Heart right ventricle (tissue), 16 donors: ENCODE measurements around the gene CDH18. TPM values are rescaled to one million over a fixed set of nuclear protein-coding genes. Genes with fewer than 3 reads are reported as not detected.

Experiments
- ATAC-seq, 8 donors: fragments of 200-7000 bp; cut with Tn5 transposase; one replicate each; pipeline ENCODE4 v1.9.1; 2020; ENCODE audit warnings: mild to moderate bottlenecking in 8 of 8, moderate library complexity in 8 of 8, moderate number of reproducible peaks in 1 of 8
- DNase-seq, 2 donors: peaks; one replicate each; pipeline ENCODE4 v3.0.0-alpha.2; 2020
- H3K27ac ChIP-seq, 10 donors: fragments of 200-600 bp; sonication (generic) in 2 of 10; one replicate each; pipeline versions ENCODE4 v1.5.0 to v1.8.0; 2020 to 2022; ENCODE audit warnings: mild to moderate bottlenecking in 3 of 10
- H3K27me3 ChIP-seq, 7 donors: fragments of 200-600 bp; one replicate each; pipeline ENCODE4 v1.8.0; 2021 to 2022; ENCODE audit warnings: mild to moderate bottlenecking in 2 of 7
- H3K36me3 ChIP-seq, 9 donors: fragments of 200-600 bp; sonication (generic) in 1 of 9; one replicate each; pipeline versions ENCODE4 v1.5.0 to v1.8.0; 2020 to 2022; ENCODE audit warnings: mild to moderate bottlenecking in 2 of 9
- H3K4me1 ChIP-seq, 9 donors: fragments of 200-600 bp; sonication (generic) in 1 of 9; one replicate each; pipeline versions ENCODE4 v1.5.0 to v1.8.0; 2020 to 2022; ENCODE audit warnings: mild to moderate bottlenecking in 4 of 9
- H3K4me3 ChIP-seq, 10 donors: fragments of 200-600 bp; sonication (generic) in 2 of 10; one replicate each; pipeline versions ENCODE4 v1.5.0 to v1.8.0; 2020 to 2022; ENCODE audit warnings: mild to moderate bottlenecking in 7 of 10, moderate library complexity in 2 of 10
- H3K9me3 ChIP-seq, 11 donors: fragments of 200-600 bp in 10 of 11; sonication (generic) in 2 of 11; one replicate each; pipeline versions ENCODE4 v1.5.0 to v1.8.0; 2013 to 2022; ENCODE audit warnings: mild to moderate bottlenecking in 2 of 11, control low read depth in 1 of 11, moderate library complexity in 1 of 11
- CTCF ChIP-seq, 9 donors: fragments of 200-600 bp; sonication (generic) in 2 of 9; IDR thresholded peaks; one replicate each; pipeline versions ENCODE4 v1.5.0 to v1.8.0; 2021 to 2022; ENCODE audit warnings: antibody characterized with exemption in 9 of 9, mild to moderate bottlenecking in 5 of 9, moderate library complexity in 1 of 9
- WGBS, 2 donors: extraction: QIAGEN DNeasy Blood & Tissue Kit; methylation state at CpG; one replicate each; pipeline ENCODE4 v1.1.7; 2013; ENCODE audit warnings: inconsistent platforms in 1 of 2; 5-methylcytosine and 5-hydroxymethylcytosine counted together
- intact Hi-C, 10 donors: fragments of 100-400 bp; cut with DNase I; formaldehyde crosslinking; loops; one replicate each; pipeline versions ENCODE4 v1.11.1 to v1.14.2; 2022
- polyA plus RNA-seq, 2 donors: library from polyadenylated mRNA; stranded (reverse); fragments of 200-250 nt; gene quantifications; one replicate each; pipeline ENCODE4 v1.2.3, GENCODE V29; 2013
- total RNA-seq, 10 donors: library from RNA; stranded (reverse); fragmentation: NEBNext Ultra II Directional in 3 of 10; extraction: Animal tissue kit (Norgen Biotek cat#: 25700) in 3 of 10; gene quantifications; one replicate each; pipeline versions ENCODE4 v1.2.1 to v1.2.4, GENCODE V29; 2021 to 2023
- donor health status: Arrhythmogenic right ventricular cardiomyopathy.
- donor health status: ischemic (EF 13 %, LVEDD 7.1; RV severe dilation, severe dysfunction).
- donor health status: healthy with polysubstance abuse.
- donor health status: DM: no; HTN: yes; CAD: no.
- donor health status: DM: no; HTN: no; CAD: no.
- donor health status: ischemic (EF 25% LVEDD 6.9; RV normal size, moderate dysfunction).
- donor health status: ischemic (EF 25% LVEDD 5.7; RV mildly dilated, moderate dysfunction).
- donor health status: healthy.
- donor health status: DM: yes; HTN: yes; CAD: no.
- donor health status: Ischemic cardiomyopathy.
- donor health status: ischemic (EF 35%, LVEDD 5.7; RV mildly dilated, moderate dysfunction).
- donor health status: nonischemic (EF 11% LVEDD 7.7; RV severe dilation, severe dysfunction).
- donor health status: DM: yes; HTN: yes; CAD: no.
- donor health status: PGD.
- donor health status: ischemic (EF 29% LVEDD 5.4; RV normal size, mild dysfunction).
- donor health status: nonischemic (EF 23%, LVEDD 6.1; RV moderate dilation, normal function).

Gene CDH18
- total and polyA plus RNA-seq, 12 donors = not detected

DNA sequence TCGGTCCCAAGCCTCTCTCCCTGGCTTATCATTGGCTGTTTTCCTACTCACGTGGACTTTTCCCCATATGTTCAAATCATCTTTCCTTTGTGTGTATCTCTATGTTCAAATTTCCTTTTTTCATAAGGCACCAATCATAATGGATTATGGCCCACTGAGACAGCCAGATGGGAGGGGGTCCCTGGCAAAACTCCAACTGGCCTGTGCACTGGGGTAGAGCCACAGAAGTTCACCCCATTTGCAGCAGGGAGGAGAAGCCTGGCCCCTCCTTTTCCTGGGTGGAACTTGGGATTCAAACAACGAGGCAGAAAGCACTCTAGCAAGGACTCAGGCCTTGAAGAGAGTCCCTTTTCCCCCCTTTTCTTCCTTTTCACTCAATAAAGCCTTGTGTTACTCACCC, 362.4 kb downstream of the CDH18 start:
- H3K4me1 ChIP-seq = no peaks in the 10 kb centered on the region
- DNase-seq (no peak), ATAC-seq (no peak)
- no peak overlapping the region for H3K4me3 ChIP-seq
- no peaks in the 10 kb centered on the region for H3K27me3 ChIP-seq
- intact Hi-C loops = no loop called here
- H3K9me3 ChIP-seq = peaks cover 0 to 4% (median 0%) of the 10 kb centered on the region in 11 donors
- no peak for TF ChIP-seq CTCF (IDR thresholded peaks at IDR 0.05)
- H3K36me3 ChIP-seq = no peaks in the 10 kb centered on the region
- H3K27ac ChIP-seq = no peak overlapping the region
- 51 to 60% methylated on average over 3 of the region's 3 CpGs for WGBS, 2 donors

- WGBS, 2 donors = 86 to 87% methylated on average over 2 of the region's 2 CpGs
- intact Hi-C loops = no loop called here
- ATAC-seq = no peak
Observed at GRCh38 chr5:19619571-19619970, 368.4 kb downstream of the CDH18 start.

DNA sequence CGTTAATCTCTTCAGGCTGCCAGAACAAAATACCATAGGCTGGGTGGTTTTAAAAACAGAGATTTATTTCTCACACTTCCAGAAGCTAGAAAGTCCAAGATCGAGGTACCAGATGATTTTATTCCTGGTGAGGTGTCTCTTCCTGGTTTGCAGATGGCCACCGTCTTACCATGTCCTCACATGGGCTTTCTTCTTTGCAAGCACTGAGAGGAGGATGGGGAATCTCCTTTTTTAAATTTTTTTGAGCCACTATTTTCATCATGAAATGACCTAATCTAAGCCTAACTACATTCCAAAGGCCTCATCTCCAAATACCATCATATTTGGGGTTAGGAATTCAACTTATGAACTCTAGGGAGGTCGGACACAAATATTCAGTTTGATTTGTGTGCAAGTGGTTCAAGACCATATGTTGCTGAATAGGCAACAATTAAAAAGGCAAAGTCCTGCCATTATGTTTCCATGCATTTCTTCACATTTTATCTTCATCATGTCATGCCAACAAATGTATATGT, 371.2 kb downstream of the CDH18 start:
- Histone ChIP-seq H3K27ac (no peak overlapping the region), H3K9me3 (peaks cover 0 to 4% (median 0%) of the 10 kb centered on the region in 11 donors), H3K36me3 (no peaks in the 10 kb centered on the region), H3K4me3 (no peak overlapping the region), H3K27me3 (no peaks in the 10 kb centered on the region), H3K4me1 (no peaks in the 10 kb centered on the region)
- ATAC-seq = no peak
- WGBS, 2 donors = 71 to 76% methylated on average over 4 of the region's 4 CpGs
- intact Hi-C loops = no loop called here
- no peak for TF ChIP-seq CTCF (IDR thresholded peaks at IDR 0.05)
- no peak for DNase-seq

More at GRCh38 chr5:19619571-19619970, 368.4 kb downstream of the CDH18 start:
- no peak for TF ChIP-seq CTCF (IDR thresholded peaks at IDR 0.05)
- no peak for DNase-seq
- H3K9me3 ChIP-seq = peaks cover 0 to 4% (median 0%) of the 10 kb centered on the region in 11 donors
- H3K27ac ChIP-seq = no peak overlapping the region
- H3K4me1 ChIP-seq = no peaks in the 10 kb centered on the region
- no peaks in the 10 kb centered on the region for H3K36me3 ChIP-seq
- H3K27me3 ChIP-seq = no peaks in the 10 kb centered on the region
- H3K4me3 ChIP-seq = no peak overlapping the region

GRCh38 chr5:19615661-19616060, 372.3 kb downstream of the CDH18 start:
- 61 to 69% methylated on average over 1 of the region's 1 CpG for WGBS, 2 donors
- Histone ChIP-seq H3K27ac (no peak overlapping the region), H3K27me3 (no peaks in the 10 kb centered on the region), H3K4me1 (no peaks in the 10 kb centered on the region), H3K36me3 (no peaks in the 10 kb centered on the region), H3K9me3 (peaks cover 0 to 4% (median 0%) of the 10 kb centered on the region in 11 donors), H3K4me3 (no peak overlapping the region)
- ATAC-seq (no peak), DNase-seq (no peak)
- no peak for TF ChIP-seq CTCF (IDR thresholded peaks at IDR 0.05)
- intact Hi-C loops = no loop called here
